H1 (cell line): ENCODE measurements around the gene SIK2. TPM values are rescaled to one million over a fixed set of nuclear protein-coding genes. Genes with fewer than 3 reads are reported as not detected.

Source experiments
- CTCF ChIA-PET: fragments of 300-600 bp; sonication (Branson Sonifier 250); formaldehyde crosslinking; loops from one replicate; lab custom pipeline; 2021; ENCODE audit not compliant: partially characterized antibody; lab: Charles Lee
- POLR2A ChIA-PET: fragments of 300-600 bp; sonication (Branson Sonifier 250); formaldehyde crosslinking; loops from one replicate; lab custom pipeline; 2021; ENCODE audit warnings: inconsistent platforms; ENCODE audit not compliant: partially characterized antibody; lab: Charles Lee
- DNase-seq, 2 experiments: peaks; one replicate each; pipeline versions ENCODE4 v3.0.0 to v3.0.0-alpha.2; 2010 to 2022; ENCODE audit warnings: low spot score in 2 of 2, low read depth in 1 of 2, mixed read lengths in 1 of 2
- FAIRE-seq: peaks from 2 replicates; lab custom pipeline; 2011; peaks lifted over from hg19 to GRCh38; lab: Jason Lieb, UNC
- H2AFZ ChIP-seq: 2 replicates; pipeline ENCODE4 v1.8.1; 2012; ENCODE audit warnings: low read length, inconsistent platforms
- H2AK5ac ChIP-seq: 2 replicates; pipeline ENCODE4 v1.6.1; 2013; ENCODE audit warnings: low read depth, low read length
- H2BK120ac ChIP-seq: replicated peaks from 2 replicates; pipeline ENCODE3; 2013; ENCODE audit warnings: low read depth, low read length, inconsistent platforms
- H2BK12ac ChIP-seq: 2 replicates; pipeline ENCODE4 v1.6.1; 2013; ENCODE audit warnings: low read depth, low read length
- H2BK15ac ChIP-seq: 2 replicates; pipeline ENCODE4 v1.6.1; 2013; ENCODE audit warnings: low read length
- H2BK20ac ChIP-seq: 2 replicates; pipeline ENCODE4 v1.6.1; 2013; ENCODE audit warnings: low read length
- H2BK5ac ChIP-seq: 2 replicates; pipeline ENCODE4 v1.6.1; 2013; ENCODE audit warnings: low read depth, low read length
- H3K14ac ChIP-seq: 2 replicates; pipeline ENCODE4 v1.6.1; 2013; ENCODE audit warnings: inconsistent platforms; ENCODE audit not compliant: insufficient read length
- H3K18ac ChIP-seq: 2 replicates; pipeline ENCODE4 v1.6.1; 2013; ENCODE audit warnings: low read length; ENCODE audit errors: extremely low read depth
- H3K23ac ChIP-seq: 2 replicates; pipeline ENCODE4 v1.6.1; 2013; ENCODE audit warnings: inconsistent platforms; ENCODE audit not compliant: insufficient read length
- H3K23me2 ChIP-seq: 2 replicates; pipeline ENCODE4 v1.6.1; 2013; ENCODE audit warnings: low read depth, low read length
- H3K27ac ChIP-seq: 2 replicates; pipeline ENCODE4 v1.6.1; 2011; ENCODE audit warnings: low read depth, low read length, inconsistent platforms
- H3K27me3 ChIP-seq, 4 experiments: replicated peaks in 1 of 4; 1 replicate in 1 of 4; 2 replicates in 3 of 4; pipeline versions ENCODE4 v1.6.1 to v1.8.1; 2011 to 2013; ENCODE audit warnings: low read length in 3 of 4, mild to moderate bottlenecking in 3 of 4, inconsistent platforms in 2 of 4, mixed read lengths in 2 of 4, moderate library complexity in 1 of 4; ENCODE audit not compliant: control insufficient read depth in 3 of 4, insufficient read depth in 3 of 4; ENCODE audit errors: extremely low read depth in 1 of 4
- H3K36me3 ChIP-seq, 4 experiments: 2 replicates each; pipeline versions ENCODE4 v1.6.1 to v1.8.1; 2011 to 2013; ENCODE audit warnings: mild to moderate bottlenecking in 4 of 4, low read length in 3 of 4, moderate library complexity in 2 of 4, control low read depth in 1 of 4, inconsistent platforms in 1 of 4; ENCODE audit not compliant: insufficient read depth in 4 of 4, control insufficient read depth in 2 of 4
- H3K4ac ChIP-seq: replicated peaks from 2 replicates; pipeline ENCODE3; 2013; ENCODE audit warnings: low read length, low read depth, mixed read lengths, inconsistent platforms; ENCODE audit not compliant: insufficient read length
- H3K4me1 ChIP-seq, 4 experiments: replicated peaks in 1 of 4; 1 replicate in 1 of 4; 2 replicates in 3 of 4; pipeline versions ENCODE4 v1.6.1 to v1.8.1; 2011 to 2013; ENCODE audit warnings: low read length in 3 of 4, inconsistent platforms in 2 of 4, mixed read lengths in 1 of 4; ENCODE audit not compliant: insufficient read depth in 4 of 4, control insufficient read depth in 3 of 4
- H3K4me2 ChIP-seq, 2 experiments: 2 replicates each; pipeline versions ENCODE4 v1.6.1 to v1.8.1; 2011 to 2013; ENCODE audit warnings: low read depth in 2 of 2, low read length in 2 of 2, control low read depth in 1 of 2, inconsistent platforms in 1 of 2, mild to moderate bottlenecking in 1 of 2; ENCODE audit not compliant: insufficient read depth in 1 of 2
- H3K4me3 ChIP-seq, 4 experiments: fragments of 200-600, 300-600 bp in 1 of 4; sonication (generic), shearing (Covaris generic), sonication (Bioruptor Twin) in 1 of 4; 2 replicates each; pipeline versions ENCODE4 v1.5.1 to v1.8.1; 2011 to 2016; ENCODE audit warnings: low read length in 4 of 4, low read depth in 3 of 4, control low read depth in 2 of 4, inconsistent platforms in 2 of 4, mild to moderate bottlenecking in 2 of 4, mixed read lengths in 1 of 4, moderate library complexity in 1 of 4; ENCODE audit not compliant: insufficient read depth in 2 of 4; ENCODE audit errors: extremely low read depth in 1 of 4
- H3K56ac ChIP-seq: replicated peaks from 2 replicates; pipeline ENCODE3; 2013; ENCODE audit warnings: low read depth, mild to moderate bottlenecking, mixed read lengths, low read length, inconsistent platforms; ENCODE audit not compliant: insufficient read length
- H3K79me1 ChIP-seq: 2 replicates; pipeline ENCODE4 v1.6.1; 2013; ENCODE audit warnings: low read depth, low read length, control low read depth
- H3K79me2 ChIP-seq, 2 experiments: 2 replicates each; pipeline versions ENCODE4 v1.6.1 to v1.8.1; 2012 to 2013; ENCODE audit warnings: low read length in 2 of 2, mild to moderate bottlenecking in 2 of 2, inconsistent platforms in 1 of 2; ENCODE audit not compliant: insufficient read depth in 2 of 2, control insufficient read depth in 1 of 2
- H3K9ac ChIP-seq, 4 experiments: replicated peaks in 1 of 4; 1 replicate in 1 of 4; 2 replicates in 3 of 4; pipeline versions ENCODE4 v1.6.1 to v1.8.1; 2011 to 2013; ENCODE audit warnings: low read depth in 3 of 4, low read length in 3 of 4, control low read depth in 2 of 4, mild to moderate bottlenecking in 2 of 4, moderate library complexity in 2 of 4, inconsistent platforms in 1 of 4; ENCODE audit errors: extremely low read depth in 1 of 4
- H3K9me3 ChIP-seq, 2 experiments: 2 replicates each; pipeline versions ENCODE4 v1.6.1 to v1.8.1; 2012 to 2013; ENCODE audit warnings: mild to moderate bottlenecking in 2 of 2, moderate library complexity in 2 of 2, control low read depth in 1 of 2, inconsistent platforms in 1 of 2, low read depth in 1 of 2, low read length in 1 of 2, mixed read lengths in 1 of 2; ENCODE audit not compliant: insufficient read depth in 2 of 2
- H4K20me1 ChIP-seq, 2 experiments: replicated peaks in 1 of 2; 2 replicates each; pipeline versions ENCODE3 to v1.8.1; 2011 to 2013; ENCODE audit warnings: inconsistent platforms in 2 of 2, low read length in 2 of 2, mild to moderate bottlenecking in 1 of 2; ENCODE audit not compliant: insufficient read depth in 2 of 2, control insufficient read depth in 1 of 2
- H4K5ac ChIP-seq: 2 replicates; pipeline ENCODE4 v1.6.1; 2013; ENCODE audit warnings: low read length, low read depth, mixed read lengths, inconsistent platforms; ENCODE audit not compliant: insufficient read length
- H4K8ac ChIP-seq: 2 replicates; pipeline ENCODE4 v1.8.0; 2013; ENCODE audit warnings: mild to moderate bottlenecking, moderate library complexity, low read length, inconsistent platforms; ENCODE audit not compliant: insufficient read depth; ENCODE audit errors: extremely low read depth
- H4K91ac ChIP-seq: replicated peaks from 2 replicates; pipeline ENCODE3; 2013; ENCODE audit warnings: low read length, mixed read lengths, inconsistent platforms; ENCODE audit not compliant: insufficient read length
- EGR1 ChIP-seq: IDR thresholded peaks from 2 replicates; pipeline ENCODE4 v1.6.1; 2011; ENCODE audit warnings: low read depth, low read length, borderline replicate concordance
- EP300 ChIP-seq, 2 experiments: IDR thresholded peaks; 1 replicate in 1 of 2; 2 replicates in 1 of 2; pipeline ENCODE4 v1.6.1; 2011 to 2012; ENCODE audit warnings: low read depth in 2 of 2, low read length in 2 of 2, mild to moderate bottlenecking in 2 of 2, borderline replicate concordance in 1 of 2, inconsistent platforms in 1 of 2, moderate library complexity in 1 of 2
- GTF2F1 ChIP-seq: IDR thresholded peaks from 2 replicates; pipeline ENCODE4 v1.6.1; 2012; ENCODE audit warnings: low read depth, low read length, improper control_type of control experiment, borderline replicate concordance
- KDM1A ChIP-seq: fragments of 200-600, 300-600 bp; sonication (generic); IDR thresholded peaks from 2 replicates; pipeline ENCODE4 v1.7.1; 2016; ENCODE audit warnings: mild to moderate bottlenecking, low read length, borderline replicate concordance
- POLR2A ChIP-seq, 2 experiments: IDR thresholded peaks; 1 replicate in 1 of 2; 2 replicates in 1 of 2; pipeline ENCODE4 v1.6.1; 2011; ENCODE audit warnings: low read depth in 2 of 2, low read length in 2 of 2, mild to moderate bottlenecking in 2 of 2; ENCODE audit errors: control extremely low read depth in 1 of 2
- RNF2 ChIP-seq: fragments of 200-900, 300-1000 bp; sonication (generic); IDR thresholded peaks from 2 replicates; pipeline ENCODE4 v1.7.1; 2016; ENCODE audit warnings: borderline replicate concordance, low read depth, mild to moderate bottlenecking, antibody characterized with exemption, low read length; ENCODE audit not compliant: poor library complexity, severe bottlenecking; ENCODE audit errors: missing control alignments
- SAP30 ChIP-seq: fragments of 300-600 bp; sonication (generic); IDR thresholded peaks from 2 replicates; pipeline ENCODE4 v1.7.1; 2012; ENCODE audit warnings: low read length, moderate library complexity, mild to moderate bottlenecking, inconsistent platforms; ENCODE audit not compliant: insufficient read depth, insufficient replicate concordance
- SIX5 ChIP-seq: IDR thresholded peaks from 2 replicates; pipeline ENCODE4 v1.6.1; 2011; ENCODE audit warnings: mild to moderate bottlenecking, low read depth, low read length
- SP2 ChIP-seq: IDR thresholded peaks from 2 replicates; pipeline ENCODE4 v1.6.1; 2012; ENCODE audit warnings: mild to moderate bottlenecking, low read length, inconsistent platforms
- TAF1 ChIP-seq: IDR thresholded peaks from 2 replicates; pipeline ENCODE4 v1.6.1; 2011; ENCODE audit warnings: mild to moderate bottlenecking, low read depth, low read length
- ZNF274 ChIP-seq: IDR thresholded peaks from 2 replicates; pipeline ENCODE4 v1.7.0; 2012; ENCODE audit warnings: low read length, borderline replicate concordance; ENCODE audit errors: extremely low read depth
- WGBS, 2 experiments: shearing (Covaris generic) in 1 of 2; methylation state at CpG; one replicate each; pipeline versions ENCODE4 v1.1.6 to v1.1.7; 2013 to 2015; ENCODE audit warnings: low lambda C conversion rate in 2 of 2, mixed read lengths in 2 of 2, inconsistent platforms in 1 of 2, low coverage in 1 of 2, missing lambda C conversion rate in 1 of 2; ENCODE audit not compliant: insufficient replicate concordance in 2 of 2, insufficient coverage in 1 of 2, insufficient read length in 1 of 2; ENCODE audit errors: extremely low coverage in 1 of 2, missing lambda C conversion rate in 1 of 2; 5-methylcytosine and 5-hydroxymethylcytosine counted together
- polyA plus RNA-seq, 7 experiments: library from polyadenylated mRNA; depleted of rRNA in 3 of 7; stranded (reverse) in 5 of 7; unstranded in 2 of 7; fragments of >200 nt in 5 of 7; fragments of 200-250 nt in 2 of 7; gene quantifications; 1 replicate in 5 of 7; 2 replicates in 1 of 7; 4 replicates in 1 of 7; pipeline versions ENCODE4 v1.2.1 to v1.2.3, GENCODE V29; 2011 to 2013; ENCODE audit warnings: missing spikeins in 2 of 7, mixed read lengths in 2 of 7
- total RNA-seq: library from RNA; stranded (reverse); fragmentation: NEBNext Ultra II Directional; extraction: Animal tissue kit (Norgen Biotek cat#: 25700); gene quantifications from 2 replicates; pipeline ENCODE4 v1.2.1, GENCODE V29; 2021

The SIK2 gene
- total and polyA plus RNA-seq, 2 of the 8 experiments (the other 6 are each of a cell fraction or from before 2014, with no cell fraction given): 8.8 to 11.2 TPM

- Histone ChIP-seq H3K18ac (peak overlapping the region; percentile 71; the same call in 1 of the 2 replicates), H3K79me2 (peaks cover 0 to 18% of the 10 kb centered on the region in 2 experiments; a peak in 2 of 4 replicates), H2BK5ac (no peak overlapping the region), H4K5ac (no peak overlapping the region), H4K20me1 (peaks cover 6 to 7% of the 10 kb centered on the region in 2 experiments), H3K4me3 (peak overlapping the region; percentile 62 to 96 (median 77)), H4K91ac (peak overlapping the region; percentile 81), H2BK15ac (no peak overlapping the region), H3K23me2 (peaks cover 5% of the 10 kb centered on the region; the same call in 1 of the 2 replicates), H2AFZ (peak overlapping the region; percentile 49; the same call in 1 of the 2 replicates), H3K4ac (no peak overlapping the region), H3K9ac (peak overlapping the region; percentile 16 to 78 (median 64); a peak in 6 of 7 replicates), H3K56ac (peak overlapping the region; percentile 16), H3K79me1 (no peaks in the 10 kb centered on the region; the same call in 1 of the 2 replicates), H2BK12ac (no peak overlapping the region), H3K9me3 (no peaks in the 10 kb centered on the region), H3K4me2 (peak overlapping the region; percentile 81 to 86), H4K8ac (peak overlapping the region; percentile 94), H2BK120ac (no peak overlapping the region), H3K27ac (peak overlapping the region; percentile 45; the same call in 1 of the 2 replicates), H2BK20ac (no peak overlapping the region), H3K27me3 (peaks cover 1 to 18% (median 12%) of the 10 kb centered on the region in 4 experiments; a peak in 6 of 7 replicates), H3K23ac (no peak overlapping the region), H2AK5ac (no peak overlapping the region), H3K36me3 (no peaks in the 10 kb centered on the region), H3K4me1 (peaks cover 0 to 10% (median 3%) of the 10 kb centered on the region in 4 experiments; a peak in 2 of 7 replicates), H3K14ac (no peak overlapping the region)
- DNase-seq (no peak), FAIRE-seq (no peak)
- CTCF ChIA-PET: interaction anchor here (0.7 to 3.2 kb wide), 10 partner anchors 10 to 243 kb away, joined by 3 to 22 read pairs (median 4); partner anchors contain the start of gene PPP2R1B
- POLR2A ChIA-PET: interaction anchor here (0.7 to 1.5 kb wide), 4 partner anchors 164 to 174 kb away, joined by 3 to 9 read pairs (median 4); partner anchors contain the start of gene PPP2R1B
- 5% methylated on average over 25 of the region's 44 CpGs; no CpG with 5 or more reads in 1 of the 2 experiments for WGBS, 2 experiments
- TF ChIP-seq EGR1 (no peak), TAF1 (peak; percentile 56; the same call in 1 of the 2 replicates), SIX5 (no peak), GTF2F1 (no peak), POLR2A (IDR thresholded peaks at IDR 0.05; ENCODE audit: control extremely low read depth in 1 of 2, low read depth in 2 of 2, low read length in 2 of 2) (peak in 1 of 2 experiments; percentile 38; a peak in 1 of 3 replicates), EP300 (IDR thresholded peaks at IDR 0.05; ENCODE audit: borderline replicate concordance in 1 of 2, low read depth in 2 of 2, low read length in 2 of 2) (no peak), SAP30 (no peak), SP2 (no peak), ZNF274 (no peak), KDM1A (no peak), RNF2 (no peak)
Observed at GRCh38 chr11:111602865-111603610, 789 bp downstream of the SIK2 start.
